GM21367 (cell line): Measurements from ENCODE around the gene NET1.
"Not testable (repeated sequence)": the region's sequence is repeated elsewhere in the genome, so short reads cannot be mapped to it uniquely, and the experiment has no call there.

Source experiments
- ATAC-seq: cut with Tn5 transposase; IDR thresholded peaks from one replicate; pipeline ENCODE4 v1.9.1; 2021; ENCODE audit not compliant: unreplicated experiment

Gene NET1

DNA sequence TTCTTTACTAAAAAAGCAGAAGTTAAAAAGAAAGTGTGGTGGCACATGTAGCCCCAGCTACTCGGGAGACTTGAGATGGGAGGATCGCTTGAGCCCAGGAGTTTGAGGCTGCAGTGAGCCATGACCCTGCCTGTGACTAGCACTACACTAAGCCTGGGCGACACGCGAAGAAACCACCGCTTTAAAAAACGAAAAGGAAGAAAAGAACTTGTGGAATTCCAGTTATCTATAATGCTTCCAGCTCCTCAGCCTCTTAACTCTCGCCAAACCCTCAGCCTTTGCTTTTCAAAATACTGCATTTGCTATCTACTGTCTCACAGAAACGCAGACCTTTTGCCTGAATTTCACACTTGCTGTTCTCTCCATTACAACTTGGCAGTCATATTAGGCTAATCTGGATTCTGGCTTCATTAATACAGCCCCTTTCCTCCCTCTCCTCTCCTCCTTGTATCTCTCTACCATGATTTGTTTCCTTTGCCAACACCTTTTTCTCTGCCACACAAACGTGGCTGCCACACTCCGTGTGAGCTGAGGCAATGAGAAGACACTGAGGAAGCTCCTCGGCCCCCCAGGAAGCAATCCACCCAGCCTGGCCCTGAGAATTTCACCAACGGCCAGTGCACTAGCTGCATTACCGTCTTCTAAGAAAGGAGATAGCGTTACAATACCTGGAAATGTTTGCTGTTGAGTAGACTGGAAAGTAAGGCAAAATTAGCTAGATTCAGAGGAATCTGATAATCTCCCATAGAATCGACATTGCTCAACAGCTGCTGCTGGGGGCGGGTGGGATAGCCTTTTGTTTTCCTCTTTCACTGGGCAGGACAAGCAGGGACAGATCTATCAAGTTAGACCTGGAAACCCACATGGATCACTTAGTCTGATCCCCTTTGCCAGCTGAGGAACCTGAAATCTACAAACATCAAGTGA, 49.8 kb downstream of the NET1 start:
- ATAC-seq: no peak

GRCh38 chr10:5462841-5463293, 50.5 kb downstream of the NET1 start:
- no peak for ATAC-seq

DNA sequence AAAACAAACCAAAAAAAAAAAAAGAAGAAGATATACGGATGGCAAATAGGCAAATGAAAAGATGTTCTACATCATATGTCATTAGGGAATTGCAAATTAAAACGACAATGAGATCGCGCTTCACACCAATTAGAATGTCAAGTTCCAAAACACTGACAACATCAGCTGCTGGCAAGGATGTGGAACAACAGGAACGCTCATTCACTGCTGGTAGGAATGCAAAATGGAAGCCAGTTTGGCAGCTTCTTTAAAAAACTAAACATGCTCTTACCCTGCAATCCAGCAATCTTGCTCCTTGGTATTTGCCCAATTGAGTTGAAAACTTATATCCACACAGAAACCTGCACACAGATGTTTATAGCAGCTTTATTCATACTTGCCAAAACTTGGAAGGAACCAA, 52.2 kb downstream of the NET1 start:
- no peak for ATAC-seq

- no peak for ATAC-seq
Measured at GRCh38 chr10:5465976-5466450, 53.7 kb downstream of the NET1 start.

- ATAC-seq: no peak
Measured at GRCh38 chr10:5466451-5467206, 54.3 kb downstream of the NET1 start.

DNA sequence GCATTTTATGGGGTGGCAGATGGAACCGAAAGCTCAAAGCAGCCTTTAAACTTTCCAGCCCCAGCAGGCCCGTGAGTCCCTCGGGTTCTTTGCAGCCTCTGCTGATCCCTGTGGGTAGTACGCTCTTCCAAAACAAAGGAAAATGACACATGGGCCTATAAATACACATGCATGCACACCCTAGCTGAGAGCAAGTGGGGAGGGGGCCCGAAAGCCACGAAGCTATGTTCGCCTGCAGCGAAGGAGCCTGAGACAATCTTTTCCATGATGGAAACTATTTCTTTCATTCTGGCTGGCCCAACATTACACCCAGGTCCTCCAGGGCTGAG, 54.8 kb downstream of the NET1 start:
- no peak for ATAC-seq

- no peak for ATAC-seq
Measured at GRCh38 chr10:5467634-5468255, 55.4 kb downstream of the NET1 start.

DNA sequence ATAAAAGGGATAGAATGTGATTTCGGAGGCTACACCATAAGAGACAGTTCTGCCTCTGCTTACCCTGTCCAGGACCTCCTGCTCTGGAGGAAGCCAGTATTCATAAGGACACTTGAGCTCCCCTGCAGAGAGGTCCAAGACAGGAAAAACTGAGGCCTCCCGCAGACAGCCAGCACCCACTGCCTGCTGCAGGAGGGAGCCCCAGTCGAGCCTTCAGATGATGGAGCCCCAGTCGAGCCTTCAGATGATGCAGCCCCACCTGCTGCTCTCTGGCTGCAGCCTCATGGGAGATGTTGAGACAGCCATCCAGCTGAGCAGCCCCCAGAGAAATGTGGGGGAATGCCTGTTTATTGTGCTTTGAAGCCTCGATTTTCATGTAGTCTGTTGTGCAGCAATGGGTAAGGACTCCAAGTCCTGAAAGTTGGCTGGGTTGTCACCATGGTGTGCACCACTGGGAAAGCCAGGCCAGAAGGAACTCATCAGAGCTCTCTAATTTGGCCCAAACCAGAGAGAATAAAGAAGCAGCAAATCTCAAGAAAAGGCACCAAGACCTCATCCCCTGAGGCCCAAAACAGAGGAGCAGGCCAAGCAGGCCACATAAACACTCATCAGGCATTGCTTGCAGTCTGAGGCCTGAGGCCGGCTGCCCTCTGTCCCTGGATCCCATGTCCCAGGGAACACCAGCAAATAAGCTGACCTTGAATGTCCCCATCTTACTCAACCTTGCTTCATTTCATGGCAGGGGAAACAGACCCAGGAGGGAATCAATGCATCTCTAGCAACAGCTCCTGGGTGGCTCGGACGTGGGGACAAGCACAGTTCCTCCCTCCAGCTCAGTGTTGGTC, 56.1 kb downstream of the NET1 start:
- ATAC-seq: no peak

GRCh38 chr10:5469353-5470061, 57.1 kb downstream of the NET1 start:
- ATAC-seq: no peak

- no peak for ATAC-seq
Measured at GRCh38 chr10:5470062-5470751, 57.9 kb downstream of the NET1 start.

DNA sequence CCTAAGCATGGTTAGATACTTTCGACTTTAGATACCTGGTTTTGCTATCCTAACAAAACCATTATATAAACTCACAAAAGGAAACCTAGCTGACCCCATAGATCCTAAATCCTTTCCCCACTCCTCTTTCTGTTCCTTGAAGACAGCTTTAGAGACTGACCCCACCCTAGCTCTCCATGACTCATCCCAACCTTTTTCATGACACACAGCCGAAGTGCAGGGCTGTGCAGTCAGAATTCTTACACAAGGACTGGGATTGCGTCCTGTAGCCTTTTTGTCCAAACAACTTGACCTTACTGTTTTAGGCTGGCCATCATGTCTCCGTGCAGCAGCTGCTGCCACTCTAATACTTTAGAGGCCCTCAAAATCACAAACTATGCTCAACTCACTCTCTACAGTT, 62.3 kb downstream of the NET1 start:
- not testable (repeated sequence) for ATAC-seq

- not testable (repeated sequence) for ATAC-seq
Measured at GRCh38 chr10:5475088-5475487, 62.7 kb downstream of the NET1 start.

DNA sequence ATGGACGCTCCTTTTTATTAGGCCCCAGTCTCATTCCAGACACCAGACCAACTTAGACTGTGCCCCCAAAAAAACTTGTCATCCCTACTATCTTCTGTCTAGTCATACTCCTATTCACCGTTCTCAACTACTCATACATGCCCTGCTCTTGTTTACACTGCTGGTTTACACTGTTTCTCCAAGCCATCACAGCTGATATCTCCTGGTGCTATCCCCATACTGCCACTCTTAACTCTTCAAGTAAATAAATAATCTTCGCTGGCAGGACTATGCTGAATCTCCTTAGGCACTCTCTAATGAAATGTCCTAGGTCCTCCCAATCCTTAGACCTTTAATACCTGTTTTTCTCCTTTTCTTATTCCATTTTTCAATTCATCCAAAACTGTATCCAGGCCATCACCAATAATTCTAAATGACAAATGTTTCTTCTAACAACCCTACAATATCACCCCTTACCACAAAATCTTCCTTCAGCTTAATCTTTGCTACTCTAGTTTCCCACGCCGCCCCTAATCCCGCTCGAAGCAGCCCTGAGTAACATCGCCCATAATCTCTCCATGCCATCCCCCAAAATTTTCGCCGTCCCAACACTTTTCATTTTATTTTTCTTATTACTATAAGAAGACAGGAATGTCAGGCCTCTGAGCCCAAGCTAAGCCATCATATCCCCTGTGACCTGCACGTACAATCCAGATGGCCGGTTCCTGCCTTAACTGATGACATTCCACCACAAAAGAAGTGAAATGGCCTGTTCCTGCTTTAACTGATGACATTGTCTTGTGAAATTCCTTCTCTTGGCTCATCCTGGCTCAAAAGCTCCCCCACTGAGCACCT, 63.8 kb downstream of the NET1 start:
- not testable (repeated sequence) for ATAC-seq

- ATAC-seq: no peak
Measured at GRCh38 chr10:5476918-5477525, 64.7 kb downstream of the NET1 start.

GRCh38 chr10:5477948-5478693, 65.8 kb downstream of the NET1 start:
- ATAC-seq: no peak

DNA sequence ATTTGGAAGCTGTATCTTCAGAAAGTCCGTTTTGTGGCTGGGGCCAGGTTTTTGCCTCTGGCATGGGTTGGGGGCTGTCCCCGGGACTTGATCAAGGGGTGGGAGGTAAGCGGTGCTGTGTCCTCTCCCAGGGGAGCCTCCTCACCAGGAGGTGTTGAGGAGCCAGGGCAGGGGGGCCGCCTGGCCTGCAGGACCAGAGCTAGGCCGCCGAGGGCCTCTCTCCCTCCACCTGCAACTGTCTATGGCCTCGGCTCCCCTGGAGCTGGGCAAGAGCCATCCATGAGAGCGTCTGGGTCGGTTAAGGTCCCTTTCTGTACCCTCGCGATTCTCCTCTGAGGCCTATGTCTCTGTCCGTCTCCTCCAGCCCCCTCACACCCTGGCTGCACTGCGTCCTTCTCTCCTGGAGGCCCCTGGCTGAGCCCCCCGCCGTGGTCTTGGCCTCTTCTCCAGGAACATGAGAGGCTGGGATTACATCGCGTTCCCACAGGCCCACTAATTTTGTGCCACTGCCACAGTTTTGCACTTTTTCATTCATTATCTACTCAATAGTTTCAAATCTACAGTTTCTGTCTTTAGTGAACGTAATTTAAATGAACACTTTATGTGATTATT, 66.4 kb downstream of the NET1 start:
- ATAC-seq: no peak
